DOHH2 (cell line): ENCODE measurements around the gene PDE4D.

Experiments used
- EZH2phosphoT487 ChIP-seq: fragments of 200-600 bp; sonication (generic); IDR thresholded peaks from 2 replicates; pipeline ENCODE4 v1.6.1; 2017; ENCODE audit warnings: borderline replicate concordance, mild to moderate bottlenecking, antibody characterized with exemption, low read length, moderate library complexity, mixed read lengths
- TF ChIP-seq, protein P1 (sequence below): fragments of 200-600 bp; sonication (generic); IDR thresholded peaks from one replicate; pipeline ENCODE4 v1.5.1; 2014; ENCODE audit warnings: antibody characterized with exemption, mild to moderate bottlenecking, low read depth, low read length; ENCODE audit not compliant: poor library complexity, severe bottlenecking

DNA sequence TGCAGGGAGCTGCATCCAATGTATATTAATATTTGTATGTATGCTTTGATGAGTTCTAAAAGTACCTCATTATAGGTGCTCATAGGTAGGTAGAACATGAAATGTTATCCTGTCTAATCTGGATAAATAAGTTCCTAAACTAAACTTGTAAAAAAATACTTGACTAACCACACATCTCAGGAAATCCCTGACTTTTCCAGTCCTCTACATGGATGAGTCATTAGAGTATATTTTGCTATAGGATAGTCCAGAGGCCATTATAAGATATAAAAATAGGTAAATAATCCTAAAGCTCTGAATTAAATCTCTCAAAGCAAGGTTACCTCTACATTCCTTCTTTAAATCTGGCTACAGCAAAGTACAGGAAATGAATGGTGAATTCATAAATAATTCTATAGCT is 906.3 kb downstream of the PDE4D start:
- TF ChIP-seq, protein P1, sequence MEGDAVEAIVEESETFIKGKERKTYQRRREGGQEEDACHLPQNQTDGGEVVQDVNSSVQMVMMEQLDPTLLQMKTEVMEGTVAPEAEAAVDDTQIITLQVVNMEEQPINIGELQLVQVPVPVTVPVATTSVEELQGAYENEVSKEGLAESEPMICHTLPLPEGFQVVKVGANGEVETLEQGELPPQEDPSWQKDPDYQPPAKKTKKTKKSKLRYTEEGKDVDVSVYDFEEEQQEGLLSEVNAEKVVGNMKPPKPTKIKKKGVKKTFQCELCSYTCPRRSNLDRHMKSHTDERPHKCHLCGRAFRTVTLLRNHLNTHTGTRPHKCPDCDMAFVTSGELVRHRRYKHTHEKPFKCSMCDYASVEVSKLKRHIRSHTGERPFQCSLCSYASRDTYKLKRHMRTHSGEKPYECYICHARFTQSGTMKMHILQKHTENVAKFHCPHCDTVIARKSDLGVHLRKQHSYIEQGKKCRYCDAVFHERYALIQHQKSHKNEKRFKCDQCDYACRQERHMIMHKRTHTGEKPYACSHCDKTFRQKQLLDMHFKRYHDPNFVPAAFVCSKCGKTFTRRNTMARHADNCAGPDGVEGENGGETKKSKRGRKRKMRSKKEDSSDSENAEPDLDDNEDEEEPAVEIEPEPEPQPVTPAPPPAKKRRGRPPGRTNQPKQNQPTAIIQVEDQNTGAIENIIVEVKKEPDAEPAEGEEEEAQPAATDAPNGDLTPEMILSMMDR, result no peak
- TF ChIP-seq EZH2phosphoT487, result no peak
